ENCODE measurements around the gene KIAA0040.

DNA sequence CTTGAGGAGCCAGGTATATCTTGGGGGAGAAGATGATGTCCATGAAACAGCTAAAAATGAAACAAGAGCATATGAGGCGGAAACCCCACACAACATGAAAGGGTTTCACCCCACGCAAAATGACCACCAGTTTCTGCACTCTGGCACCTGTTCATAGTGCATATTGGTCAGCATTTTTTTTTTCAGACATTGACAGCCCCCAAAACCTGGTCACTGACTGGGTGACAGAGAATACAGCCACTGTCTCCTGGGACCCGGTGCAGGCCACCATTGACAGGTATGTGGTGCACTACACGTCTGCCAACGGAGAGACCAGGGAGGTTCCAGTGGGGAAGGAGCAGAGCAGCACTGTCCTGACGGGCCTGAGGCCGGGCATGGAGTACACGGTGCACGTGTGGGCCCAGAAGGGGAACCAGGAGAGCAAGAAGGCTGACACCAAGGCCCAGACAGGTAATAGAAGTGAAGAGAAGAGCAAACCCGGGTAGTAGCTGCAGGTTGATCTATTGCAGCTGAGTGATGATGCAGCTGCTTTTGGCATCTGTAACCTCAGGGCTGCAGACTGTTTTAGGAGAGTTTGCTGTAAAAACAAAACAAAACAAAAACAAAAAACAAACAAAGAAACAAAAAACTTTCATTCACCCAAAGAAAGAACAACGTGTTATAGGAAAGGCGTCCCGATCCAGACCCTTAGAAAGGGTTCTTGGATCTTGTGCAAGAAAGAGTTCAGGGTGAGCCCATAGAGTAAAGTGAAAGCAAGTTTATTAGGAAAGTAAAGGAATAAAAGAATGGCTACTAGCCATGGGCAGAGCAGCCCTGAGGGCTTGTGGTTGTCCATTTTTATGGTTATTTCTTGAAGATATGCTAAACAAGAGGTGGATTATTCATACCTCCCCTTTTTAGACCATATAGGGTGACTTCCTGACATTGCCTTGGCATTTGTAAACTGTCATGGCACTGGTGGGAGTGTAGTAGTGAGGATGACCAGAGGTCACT, 73.9 kb downstream of the KIAA0040 start:
- TF ChIP-seq, protein P1, sequence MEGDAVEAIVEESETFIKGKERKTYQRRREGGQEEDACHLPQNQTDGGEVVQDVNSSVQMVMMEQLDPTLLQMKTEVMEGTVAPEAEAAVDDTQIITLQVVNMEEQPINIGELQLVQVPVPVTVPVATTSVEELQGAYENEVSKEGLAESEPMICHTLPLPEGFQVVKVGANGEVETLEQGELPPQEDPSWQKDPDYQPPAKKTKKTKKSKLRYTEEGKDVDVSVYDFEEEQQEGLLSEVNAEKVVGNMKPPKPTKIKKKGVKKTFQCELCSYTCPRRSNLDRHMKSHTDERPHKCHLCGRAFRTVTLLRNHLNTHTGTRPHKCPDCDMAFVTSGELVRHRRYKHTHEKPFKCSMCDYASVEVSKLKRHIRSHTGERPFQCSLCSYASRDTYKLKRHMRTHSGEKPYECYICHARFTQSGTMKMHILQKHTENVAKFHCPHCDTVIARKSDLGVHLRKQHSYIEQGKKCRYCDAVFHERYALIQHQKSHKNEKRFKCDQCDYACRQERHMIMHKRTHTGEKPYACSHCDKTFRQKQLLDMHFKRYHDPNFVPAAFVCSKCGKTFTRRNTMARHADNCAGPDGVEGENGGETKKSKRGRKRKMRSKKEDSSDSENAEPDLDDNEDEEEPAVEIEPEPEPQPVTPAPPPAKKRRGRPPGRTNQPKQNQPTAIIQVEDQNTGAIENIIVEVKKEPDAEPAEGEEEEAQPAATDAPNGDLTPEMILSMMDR (IDR thresholded peaks at IDR 0.05), result no peak
- TF ChIP-seq ZFX (IDR thresholded peaks at IDR 0.05; ENCODE audit: borderline replicate concordance), result no peak
